Endothelial cell (in vitro differentiated cells): ENCODE data around the gene LETM1. TPM values are rescaled to one million over a fixed set of nuclear protein-coding genes. Genes with fewer than 3 reads are reported as not detected.

Experiments used
- DNase-seq: peaks from one replicate; pipeline ENCODE4 v3.0.0; 2021; ENCODE audit warnings: low spot score
- H3K27ac Mint-ChIP-seq: one replicate; pipeline ENCODE4 v1.8.0; 2021; ENCODE audit warnings: mixed read lengths, inconsistent platforms; ENCODE audit not compliant: unreplicated experiment
- H3K27me3 Mint-ChIP-seq: one replicate; pipeline ENCODE4 v1.8.0; 2021; ENCODE audit warnings: mild to moderate bottlenecking, moderate library complexity, mixed read lengths, inconsistent platforms; ENCODE audit not compliant: unreplicated experiment
- H3K36me3 Mint-ChIP-seq: one replicate; pipeline ENCODE4 v1.8.0; 2021; ENCODE audit warnings: mild to moderate bottlenecking, low read depth, mixed read lengths, inconsistent platforms; ENCODE audit not compliant: unreplicated experiment
- H3K4me1 Mint-ChIP-seq: one replicate; pipeline ENCODE4 v1.8.0; 2021; ENCODE audit warnings: mild to moderate bottlenecking, mixed read lengths, inconsistent platforms; ENCODE audit not compliant: unreplicated experiment
- H3K4me3 Mint-ChIP-seq: one replicate; pipeline ENCODE4 v1.8.0; 2021; ENCODE audit warnings: mild to moderate bottlenecking, mixed read lengths, inconsistent platforms; ENCODE audit not compliant: unreplicated experiment
- H3K9me3 Mint-ChIP-seq: one replicate; pipeline ENCODE4 v1.8.0; 2021; ENCODE audit warnings: mixed read lengths, inconsistent platforms; ENCODE audit not compliant: unreplicated experiment
- total RNA-seq: library from RNA; stranded (reverse); fragmentation: NEBNext Ultra II Directional; extraction: Animal tissue kit (Norgen Biotek cat#: 25700); gene quantifications from one replicate; pipeline ENCODE4 v1.2.1, GENCODE V29; 2021; ENCODE audit not compliant: unreplicated experiment
- TF ChIP-seq, protein P1 (sequence below): fragments of 200-600 bp; sonication (generic); IDR thresholded peaks from one replicate; pipeline ENCODE4 v1.5.0; 2021; ENCODE audit warnings: antibody characterized with exemption; ENCODE audit not compliant: unreplicated experiment

The LETM1 gene
- total RNA-seq, 1 donor from 2014 or later: 37.1 TPM

GRCh38 chr4:1843852-1844251 lies 12.1 kb downstream of the LETM1 start:
- Mint-ChIP-seq H3K36me3 (peaks cover 28% of the 10 kb centered on the region), H3K27ac (no peak overlapping the region)

GRCh38 chr4:1842993-1843448 lies 12.9 kb downstream of the LETM1 start:
- no peaks in the 10 kb centered on the region for H3K9me3 Mint-ChIP-seq
- H3K27me3 Mint-ChIP-seq: no peaks in the 10 kb centered on the region
- H3K4me1 Mint-ChIP-seq: no peaks in the 10 kb centered on the region
- no peak for DNase-seq
- H3K27ac Mint-ChIP-seq: no peak overlapping the region
- peaks cover 28% of the 10 kb centered on the region for H3K36me3 Mint-ChIP-seq
- no peak overlapping the region for H3K4me3 Mint-ChIP-seq
- TF ChIP-seq, protein P1, sequence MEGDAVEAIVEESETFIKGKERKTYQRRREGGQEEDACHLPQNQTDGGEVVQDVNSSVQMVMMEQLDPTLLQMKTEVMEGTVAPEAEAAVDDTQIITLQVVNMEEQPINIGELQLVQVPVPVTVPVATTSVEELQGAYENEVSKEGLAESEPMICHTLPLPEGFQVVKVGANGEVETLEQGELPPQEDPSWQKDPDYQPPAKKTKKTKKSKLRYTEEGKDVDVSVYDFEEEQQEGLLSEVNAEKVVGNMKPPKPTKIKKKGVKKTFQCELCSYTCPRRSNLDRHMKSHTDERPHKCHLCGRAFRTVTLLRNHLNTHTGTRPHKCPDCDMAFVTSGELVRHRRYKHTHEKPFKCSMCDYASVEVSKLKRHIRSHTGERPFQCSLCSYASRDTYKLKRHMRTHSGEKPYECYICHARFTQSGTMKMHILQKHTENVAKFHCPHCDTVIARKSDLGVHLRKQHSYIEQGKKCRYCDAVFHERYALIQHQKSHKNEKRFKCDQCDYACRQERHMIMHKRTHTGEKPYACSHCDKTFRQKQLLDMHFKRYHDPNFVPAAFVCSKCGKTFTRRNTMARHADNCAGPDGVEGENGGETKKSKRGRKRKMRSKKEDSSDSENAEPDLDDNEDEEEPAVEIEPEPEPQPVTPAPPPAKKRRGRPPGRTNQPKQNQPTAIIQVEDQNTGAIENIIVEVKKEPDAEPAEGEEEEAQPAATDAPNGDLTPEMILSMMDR: no peak

More at GRCh38 chr4:1843852-1844251, 12.1 kb downstream of the LETM1 start:
- TF ChIP-seq, protein P1: no peak
- no peaks in the 10 kb centered on the region for H3K27me3 Mint-ChIP-seq
- no peaks in the 10 kb centered on the region for H3K9me3 Mint-ChIP-seq
- no peak for DNase-seq
- no peaks in the 10 kb centered on the region for H3K4me1 Mint-ChIP-seq
- peak overlapping the region; percentile 7 for H3K4me3 Mint-ChIP-seq

GRCh38 chr4:1842339-1842895 lies 13.5 kb downstream of the LETM1 start:
- H3K9me3 Mint-ChIP-seq: no peaks in the 10 kb centered on the region
- no peaks in the 10 kb centered on the region for H3K4me1 Mint-ChIP-seq
- H3K27me3 Mint-ChIP-seq: no peaks in the 10 kb centered on the region
- TF ChIP-seq, protein P1: no peak
- no peak overlapping the region for H3K27ac Mint-ChIP-seq
- H3K36me3 Mint-ChIP-seq: peaks cover 28% of the 10 kb centered on the region
- H3K4me3 Mint-ChIP-seq: no peak overlapping the region
- no peak for DNase-seq

DNA sequence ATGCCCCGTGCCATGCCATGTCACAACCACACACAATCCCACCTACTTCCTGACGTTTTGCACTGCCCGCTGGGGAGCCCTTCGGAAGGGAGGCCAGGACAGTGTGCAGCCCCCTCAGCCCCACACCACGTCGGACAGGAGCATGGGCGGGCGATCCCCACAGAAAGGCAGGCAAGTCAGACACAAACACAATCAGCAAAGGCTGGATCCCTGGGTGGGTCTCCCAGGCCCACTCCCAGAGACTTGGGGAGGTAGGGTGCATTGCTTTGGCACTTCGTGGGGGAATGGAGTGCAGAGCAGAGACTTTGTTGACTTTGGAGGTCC lies 14.1 kb downstream of the LETM1 start:
- no peak overlapping the region for H3K4me3 Mint-ChIP-seq
- H3K27ac Mint-ChIP-seq: no peak overlapping the region
- H3K36me3 Mint-ChIP-seq: peaks cover 28% of the 10 kb centered on the region
- TF ChIP-seq, protein P1: no peak
- H3K4me1 Mint-ChIP-seq: no peaks in the 10 kb centered on the region
- H3K27me3 Mint-ChIP-seq: no peaks in the 10 kb centered on the region
- H3K9me3 Mint-ChIP-seq: no peaks in the 10 kb centered on the region
- DNase-seq: no peak

- peaks cover 29% of the 10 kb centered on the region for H3K36me3 Mint-ChIP-seq
- H3K27ac Mint-ChIP-seq: no peak overlapping the region
- H3K4me1 Mint-ChIP-seq: no peaks in the 10 kb centered on the region
- TF ChIP-seq, protein P1: no peak
- peak overlapping the region; percentile 21 for H3K4me3 Mint-ChIP-seq
- no peaks in the 10 kb centered on the region for H3K9me3 Mint-ChIP-seq
- no peaks in the 10 kb centered on the region for H3K27me3 Mint-ChIP-seq
- no peak for DNase-seq
Measured at GRCh38 chr4:1841201-1841886, 14.6 kb downstream of the LETM1 start.
